ENCODE results near the gene ISG20L2. TPM values are rescaled to one million over a fixed set of nuclear protein-coding genes. Genes with fewer than 3 reads are reported as not detected.
"Not testable (repeated sequence)": the region's sequence is repeated elsewhere in the genome, so short reads cannot be mapped to it uniquely, and the experiment has no call there.

ISG20L2 gene
- total RNA-seq, 2 donors from 2014 or later = 24.2 to 28.3 TPM

DNA sequence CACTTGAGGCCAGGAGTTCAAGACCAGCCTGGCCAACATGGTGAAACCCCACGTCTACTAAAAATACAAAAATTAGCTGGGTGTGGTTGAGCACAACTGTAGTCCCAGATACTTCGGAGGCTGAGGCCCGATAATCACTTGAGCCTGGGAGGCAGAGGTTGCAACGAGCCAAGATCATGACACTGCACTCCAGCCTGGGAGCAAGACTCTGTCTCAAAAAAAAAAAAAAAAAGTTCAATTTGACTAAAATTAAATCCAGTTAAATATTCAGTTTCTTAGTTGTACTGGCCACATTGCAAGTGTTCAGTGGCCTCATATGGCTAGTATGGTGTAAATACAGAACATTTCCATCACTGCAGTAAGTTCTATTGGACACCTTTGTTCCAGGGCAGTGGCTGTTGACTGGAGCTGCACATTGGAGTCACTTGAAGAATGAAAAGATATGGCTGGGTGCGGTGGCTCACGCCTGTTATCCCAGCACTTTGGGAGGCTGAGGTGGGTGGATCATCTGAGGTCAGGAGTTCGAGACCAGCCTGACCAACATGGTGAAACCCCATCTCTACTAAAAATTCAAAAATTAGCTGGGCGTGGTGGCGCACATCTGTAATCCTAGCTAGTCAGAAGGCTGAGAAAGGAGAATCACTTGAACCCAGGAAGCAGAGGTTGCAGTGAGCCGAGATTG, 29.1 kb upstream of the ISG20L2 start:
- DNase-seq; ATAC-seq; intact Hi-C loops (cut with DNase I, micrococcal nuclease): not testable (repeated sequence)

- DNase-seq (no peak), ATAC-seq (no peak)
- intact Hi-C loops (cut with DNase I, micrococcal nuclease) = no loop called here
These were observed 27.8 kb upstream of the ISG20L2 start for GRCh38 chr1:156756355-156756754.

DNA sequence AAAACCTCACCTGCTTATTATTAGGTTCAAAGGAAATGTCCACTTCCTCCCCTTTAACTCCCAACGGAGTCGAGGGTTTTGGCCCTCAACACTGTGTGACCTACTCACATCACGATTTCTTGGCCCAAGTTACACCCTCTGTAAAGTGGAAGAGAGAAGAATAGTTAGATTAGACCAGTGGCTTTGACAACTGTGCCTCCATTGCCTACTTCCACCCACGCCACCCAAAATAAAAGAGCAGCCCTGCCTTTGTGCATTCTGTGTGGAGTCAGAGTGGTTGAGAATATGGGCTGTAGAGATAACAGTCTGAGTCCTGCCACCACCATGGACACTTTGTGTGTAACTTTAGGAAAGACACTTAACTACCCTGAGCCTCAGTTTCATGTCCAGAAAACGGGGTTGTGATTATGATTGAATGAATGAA, 27.0 kb upstream of the ISG20L2 start:
- intact Hi-C loops (cut with DNase I, micrococcal nuclease) = no loop called here
- ATAC-seq = no peak
- DNase-seq = no peak

- no peak for ATAC-seq
- DNase-seq = no peak
- intact Hi-C loops (cut with DNase I, micrococcal nuclease) = no loop called here
These were observed 25.7 kb upstream of the ISG20L2 start for GRCh38 chr1:156754219-156754618.

DNA sequence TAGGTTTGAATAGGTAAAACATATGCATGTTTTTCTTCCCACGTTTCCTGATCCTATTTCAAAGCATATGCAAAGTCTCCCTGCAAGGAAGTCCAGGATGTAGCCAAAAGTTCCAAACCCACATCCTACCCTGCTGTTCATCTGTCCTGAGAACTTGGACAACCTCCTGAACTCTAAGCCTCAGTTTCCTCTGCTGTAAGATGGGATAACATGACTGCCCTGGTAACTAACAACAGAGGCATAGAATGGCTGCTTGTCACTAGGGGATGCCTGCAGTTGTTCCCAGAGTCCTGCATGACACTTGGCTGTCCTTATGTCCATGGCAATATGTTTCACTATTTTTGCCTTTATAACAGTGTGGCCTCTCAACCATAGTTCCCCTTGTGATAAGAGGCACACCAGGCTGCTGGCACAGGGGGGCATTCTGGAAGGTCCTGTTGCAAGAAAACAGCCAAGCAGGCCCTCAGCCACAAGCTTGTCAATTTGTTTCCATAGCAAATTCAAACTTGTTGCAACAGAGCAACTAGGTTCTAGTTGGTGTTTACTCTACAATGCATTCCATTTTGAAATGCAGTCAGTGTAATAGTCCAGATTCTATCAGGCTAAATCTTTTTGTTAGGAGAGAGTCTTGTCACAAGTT, 24.4 kb upstream of the ISG20L2 start:
- DNase-seq (no peak), ATAC-seq (no peak)
- intact Hi-C loops (cut with DNase I, micrococcal nuclease) = no loop called here

DNA sequence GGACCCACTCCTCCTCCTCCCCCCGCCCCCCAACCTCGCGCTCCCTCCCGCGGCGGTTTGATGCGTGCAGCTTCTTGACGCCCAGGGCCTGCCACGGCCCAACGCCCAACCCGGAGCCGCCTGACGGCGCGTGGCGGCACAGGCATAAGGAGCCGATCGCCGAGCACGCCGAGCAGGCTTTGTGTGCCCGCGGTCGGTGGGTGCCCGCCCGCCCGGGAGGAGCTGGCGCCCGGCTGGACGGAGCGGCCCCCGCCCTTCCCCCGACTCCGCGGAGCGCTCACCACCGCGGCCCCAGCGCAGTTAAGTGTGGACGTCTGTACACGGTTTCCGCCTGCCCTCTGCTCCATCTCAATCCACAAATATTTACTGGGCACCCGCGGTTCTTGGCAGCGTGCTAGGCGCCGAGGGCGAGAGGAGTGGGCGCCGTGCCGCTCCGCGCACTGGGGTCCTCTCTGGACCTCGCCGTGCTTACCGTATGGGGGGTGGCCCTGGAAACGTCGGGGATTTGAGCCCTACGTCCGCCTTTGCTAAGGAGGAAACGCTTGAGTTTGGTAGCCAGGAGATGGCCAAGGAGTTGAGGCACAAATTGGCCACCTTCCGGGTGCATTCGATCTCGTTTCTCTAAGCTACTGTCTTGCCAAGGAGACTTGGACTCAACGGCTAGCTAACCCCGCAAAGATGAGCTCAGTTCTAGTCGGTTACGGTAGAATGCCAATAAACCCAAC, 23.4 kb upstream of the ISG20L2 start:
- intact Hi-C loops (cut with DNase I, micrococcal nuclease) = no loop called here
- peak; percentile 68 for ATAC-seq
- DNase-seq = peak; percentile 97 to 98

DNA sequence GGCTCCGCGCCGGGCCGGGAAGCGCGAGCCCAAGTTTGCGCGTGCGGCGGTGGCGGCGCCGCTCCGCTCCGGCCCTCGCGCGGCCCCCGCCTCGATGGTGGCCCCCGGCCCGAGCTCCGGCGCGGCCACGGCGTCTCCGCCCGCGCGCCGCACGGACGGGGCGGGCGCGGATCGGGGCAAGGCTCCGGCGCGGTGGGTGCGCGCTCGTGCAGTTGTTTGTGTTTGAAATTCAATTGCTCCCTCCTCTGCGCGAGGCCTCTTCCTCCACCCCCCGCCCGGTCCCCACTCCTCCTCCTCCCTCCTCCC, 22.8 kb upstream of the ISG20L2 start, which contains the start of gene HDGF:
TSS of gene HDGF (minus strand) at position 225 of the 306 bp plus-strand sequence. CDS start 246 bp downstream, outside the sequence.
- DNase-seq (no peak), ATAC-seq (no peak)
- intact Hi-C loops (cut with DNase I, micrococcal nuclease) = no loop called here

GRCh38 chr1:156750711-156751450, 22.3 kb upstream of the ISG20L2 start:
- intact Hi-C loops (cut with DNase I, micrococcal nuclease) = no loop called here
- ATAC-seq (no peak), DNase-seq (peak; percentile 43 to 63)

DNA sequence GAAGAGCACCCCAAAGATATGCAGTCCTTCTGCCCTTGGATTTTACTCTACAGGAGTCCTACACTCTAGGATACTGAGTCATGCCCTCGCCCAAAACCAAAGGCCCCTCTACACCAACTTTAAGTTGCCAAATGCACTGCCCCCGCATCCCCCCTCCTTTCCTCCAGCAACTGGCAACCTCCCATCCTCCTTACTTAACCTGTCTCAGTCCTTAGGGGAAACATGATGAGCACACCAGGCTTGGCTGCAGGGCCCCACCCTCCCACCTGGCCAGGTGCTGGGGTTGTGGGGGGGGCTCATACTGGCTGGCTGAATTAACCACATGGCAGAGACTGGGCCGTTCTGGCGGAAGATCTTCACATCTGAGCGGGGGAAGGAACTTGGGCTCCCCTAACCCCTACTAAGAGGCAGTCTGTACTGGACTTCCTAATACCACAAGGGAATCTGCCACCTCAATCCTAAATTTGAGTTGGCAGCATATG, 21.7 kb upstream of the ISG20L2 start:
- ATAC-seq (peak; percentile 33), DNase-seq (peak; percentile 72 to 80)
- intact Hi-C loops (cut with DNase I, micrococcal nuclease) = no loop called here

GRCh38 chr1:156749419-156750118, 21.0 kb upstream of the ISG20L2 start:
- intact Hi-C loops (cut with DNase I, micrococcal nuclease) = no loop called here
- peak; percentile 67 to 80 for DNase-seq
- peak; percentile 54 for ATAC-seq

- ATAC-seq (peak; percentile 44), DNase-seq (peak; percentile 76 to 81)
- intact Hi-C loops (cut with DNase I, micrococcal nuclease) = no loop called here
These were observed 20.3 kb upstream of the ISG20L2 start for GRCh38 chr1:156748670-156749418.

GRCh38 chr1:156747742-156748669, 19.4 kb upstream of the ISG20L2 start:
- DNase-seq = no peak
- no peak for ATAC-seq

GRCh38 chr1:156746728-156747631, 18.4 kb upstream of the ISG20L2 start:
- peak; percentile 30 for ATAC-seq
- intact Hi-C loops (cut with DNase I, micrococcal nuclease) = no loop called here

More at GRCh38 chr1:156747742-156748669, 19.4 kb upstream of the ISG20L2 start:
- intact Hi-C loops (cut with DNase I, micrococcal nuclease) = no loop called here

GRCh38 chr1:156746406-156746727, 17.8 kb upstream of the ISG20L2 start:
- DNase-seq (no peak), ATAC-seq (no peak)
- intact Hi-C loops (cut with DNase I, micrococcal nuclease) = no loop called here

More at GRCh38 chr1:156746728-156747631, 18.4 kb upstream of the ISG20L2 start:
- peak; percentile 93 to 95 for DNase-seq

DNA sequence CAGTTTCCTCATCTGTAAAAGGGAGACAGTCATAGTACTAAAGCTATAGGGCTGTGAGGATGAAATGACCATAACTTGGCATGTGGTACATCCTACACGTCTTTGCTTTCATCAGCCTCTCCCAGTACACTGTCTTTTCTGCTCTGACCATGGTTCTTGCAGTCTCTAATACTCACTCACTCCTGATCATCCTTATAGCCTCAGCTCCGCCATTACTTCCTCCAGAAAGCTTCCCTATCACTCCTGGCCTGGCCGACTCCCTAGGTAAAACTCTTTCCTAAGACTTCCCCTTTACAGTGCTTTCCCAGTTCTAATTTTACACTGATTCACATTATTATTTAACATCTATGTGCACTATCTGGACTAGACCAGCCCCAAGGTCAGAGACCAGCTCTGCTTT, 17.3 kb upstream of the ISG20L2 start:
- DNase-seq = no peak
- intact Hi-C loops (cut with DNase I, micrococcal nuclease) = no loop called here
- ATAC-seq = no peak

All from left colon (tissue), 2 donors.